Measurements from ENCODE around the gene TMEM163. TPM values are rescaled to one million over a fixed set of nuclear protein-coding genes. Genes with fewer than 3 reads are reported as not detected.
"Not testable (repeated sequence)": the region's sequence is repeated elsewhere in the genome, so short reads cannot be mapped to it uniquely, and the experiment has no call there.

The TMEM163 gene
- polyA plus RNA-seq, 1 donor: 0.86 TPM

- DNase-seq (ENCODE audit: low read depth): no peak
Observed at GRCh38 chr2:134536296-134536695, 182.5 kb downstream of the TMEM163 start.

- DNase-seq (ENCODE audit: low read depth): no peak
Observed at GRCh38 chr2:134532537-134532936, 186.3 kb downstream of the TMEM163 start.

GRCh38 chr2:134527381-134527780 is 191.4 kb downstream of the TMEM163 start:
- no peak for DNase-seq (ENCODE audit: low read depth)

GRCh38 chr2:134522496-134523455 is 196.0 kb downstream of the TMEM163 start:
- DNase-seq (ENCODE audit: low read depth): no peak

- no peak for DNase-seq (ENCODE audit: low read depth)
Observed at GRCh38 chr2:134518101-134518500, 200.7 kb downstream of the TMEM163 start.

GRCh38 chr2:134515137-134515536 is 203.7 kb downstream of the TMEM163 start:
- DNase-seq (ENCODE audit: low read depth): no peak

GRCh38 chr2:134513465-134513804 is 205.4 kb downstream of the TMEM163 start:
- DNase-seq (ENCODE audit: low read depth): no peak

- DNase-seq (ENCODE audit: low read depth): no peak
Observed at GRCh38 chr2:134512734-134513464, 205.9 kb downstream of the TMEM163 start.

- no peak for DNase-seq (ENCODE audit: low read depth)
Observed at GRCh38 chr2:134508391-134508790, 210.4 kb downstream of the TMEM163 start.

GRCh38 chr2:134507697-134508096 is 211.1 kb downstream of the TMEM163 start:
- DNase-seq (ENCODE audit: low read depth): no peak

- not testable (repeated sequence) for DNase-seq (ENCODE audit: low read depth)
Observed at GRCh38 chr2:134507159-134507558, 211.6 kb downstream of the TMEM163 start.

- DNase-seq (ENCODE audit: low read depth): no peak
Observed at GRCh38 chr2:134505446-134505845, 213.4 kb downstream of the TMEM163 start.

- DNase-seq (ENCODE audit: low read depth): no peak
Observed at GRCh38 chr2:134504586-134505336, 214.0 kb downstream of the TMEM163 start.

- no peak for DNase-seq (ENCODE audit: low read depth)
Observed at GRCh38 chr2:134502104-134502503, 216.7 kb downstream of the TMEM163 start.

- no peak for DNase-seq (ENCODE audit: low read depth)
Observed at GRCh38 chr2:134501476-134502091, 217.2 kb downstream of the TMEM163 start.

GRCh38 chr2:134500211-134500935 is 218.4 kb downstream of the TMEM163 start:
- DNase-seq (ENCODE audit: low read depth): no peak

GRCh38 chr2:134499307-134499926 is 219.4 kb downstream of the TMEM163 start:
- no peak for DNase-seq (ENCODE audit: low read depth)

- DNase-seq (ENCODE audit: low read depth): no peak
Observed at GRCh38 chr2:134498654-134499053, 220.1 kb downstream of the TMEM163 start.

GRCh38 chr2:134493797-134494196 is 225.0 kb downstream of the TMEM163 start:
- DNase-seq (ENCODE audit: low read depth): no peak

GRCh38 chr2:134491771-134492441 is 226.9 kb downstream of the TMEM163 start:
- DNase-seq (ENCODE audit: low read depth): no peak
